SHP77 treated with DMSO at 0.1 percent for 48 hours (cell line): ENCODE results near the gene PAK3.

ENCODE experiments used
- DNase-seq: peaks from one replicate; lab custom pipeline; 2025; lab: John Stamatoyannopoulos, UW

PAK3 gene

DNA sequence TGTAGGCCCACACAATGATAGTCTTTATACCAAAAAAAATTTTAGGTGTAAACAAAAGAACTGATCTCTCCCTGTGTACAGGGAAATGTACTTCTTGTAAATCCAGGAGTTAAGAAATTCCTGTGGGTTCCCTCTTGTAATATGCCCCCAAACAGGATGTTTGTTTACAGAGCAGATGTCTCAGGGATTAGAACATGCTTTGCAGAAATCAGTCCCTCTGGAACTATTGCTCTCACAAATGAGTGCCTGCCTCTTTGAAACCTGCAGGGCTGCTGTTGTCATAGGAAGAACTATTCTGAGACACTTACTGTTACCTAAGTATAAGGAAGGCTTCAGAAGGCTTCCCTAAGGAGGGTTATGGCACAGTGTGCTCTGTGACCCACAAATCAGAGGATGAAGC lies 35.6 kb downstream of the PAK3 start:
- DNase-seq = no peak

DNA sequence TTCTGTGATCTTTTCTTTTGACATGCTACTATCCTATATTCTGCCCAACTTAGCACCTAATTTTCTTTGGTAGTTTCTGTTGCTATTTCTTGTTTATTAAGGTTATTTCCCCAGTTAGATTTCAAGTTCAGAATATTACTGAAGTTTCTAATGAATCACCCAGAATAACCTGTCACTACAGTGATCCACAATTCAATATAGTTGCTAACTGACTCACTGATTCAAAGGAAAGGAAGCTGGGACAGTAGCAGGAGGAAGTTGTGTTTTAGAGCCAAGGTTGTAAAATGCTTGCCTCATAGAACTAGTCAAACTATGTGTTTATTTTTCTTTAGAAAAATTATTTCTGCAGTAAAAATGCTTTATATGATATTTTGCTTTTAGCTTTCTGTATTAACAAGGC lies 37.4 kb downstream of the PAK3 start:
- no peak for DNase-seq

DNA sequence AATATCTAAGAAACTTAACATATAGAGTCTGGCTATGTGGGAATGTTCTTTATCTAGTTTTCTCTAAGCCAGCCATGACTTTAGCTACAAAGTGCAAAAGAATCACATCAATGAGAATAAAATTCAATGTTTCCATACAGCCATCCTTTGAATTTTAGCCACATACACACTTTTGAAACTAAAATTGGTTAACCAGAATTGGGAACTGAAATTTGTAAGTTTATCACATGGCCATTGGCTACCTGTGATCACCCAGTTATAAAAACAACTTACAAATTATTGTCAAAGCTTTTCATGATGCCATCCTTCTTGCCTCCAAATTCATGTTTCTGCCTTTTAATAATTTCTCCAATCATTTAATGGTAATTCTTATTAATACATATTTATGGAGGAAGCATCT lies 49.9 kb downstream of the PAK3 start:
- no peak for DNase-seq

DNA sequence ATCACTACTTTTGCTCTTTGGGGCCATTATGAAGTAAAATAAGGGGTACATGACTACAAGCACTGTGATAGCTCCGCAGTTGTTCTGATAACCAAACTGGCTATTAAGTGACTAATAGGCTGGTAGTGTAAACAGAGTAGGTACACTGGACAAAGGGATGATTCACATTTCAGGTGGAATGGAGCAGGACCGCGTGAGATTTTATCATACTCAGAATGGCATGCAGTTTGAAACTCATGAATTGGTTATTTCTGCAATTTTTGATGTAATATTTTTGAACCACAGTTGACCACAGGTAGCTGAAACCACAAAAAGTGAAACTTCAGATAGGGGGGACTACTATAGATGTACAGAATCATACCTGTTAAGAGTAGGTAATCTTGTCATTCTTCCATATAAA lies 55.8 kb downstream of the PAK3 start:
- no peak for DNase-seq

DNA sequence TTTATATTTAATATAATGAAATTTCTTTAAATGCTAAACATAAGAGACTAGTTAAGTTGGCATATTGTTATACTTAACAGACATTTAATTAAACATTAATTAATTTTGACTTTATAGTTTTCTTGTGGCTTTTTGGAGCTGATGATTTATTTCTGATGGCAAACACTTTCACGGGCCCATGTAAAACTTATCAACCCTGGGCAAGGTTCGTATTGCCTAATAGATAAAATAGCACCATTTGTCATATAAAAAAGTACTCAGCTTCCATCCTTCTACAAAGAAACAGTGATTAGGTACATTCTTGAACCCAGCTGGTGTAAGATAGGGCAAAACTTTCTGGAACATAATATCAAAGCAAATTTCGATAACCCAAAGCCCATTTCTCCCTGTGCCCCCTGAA lies 63.2 kb downstream of the PAK3 start:
- DNase-seq = no peak

DNA sequence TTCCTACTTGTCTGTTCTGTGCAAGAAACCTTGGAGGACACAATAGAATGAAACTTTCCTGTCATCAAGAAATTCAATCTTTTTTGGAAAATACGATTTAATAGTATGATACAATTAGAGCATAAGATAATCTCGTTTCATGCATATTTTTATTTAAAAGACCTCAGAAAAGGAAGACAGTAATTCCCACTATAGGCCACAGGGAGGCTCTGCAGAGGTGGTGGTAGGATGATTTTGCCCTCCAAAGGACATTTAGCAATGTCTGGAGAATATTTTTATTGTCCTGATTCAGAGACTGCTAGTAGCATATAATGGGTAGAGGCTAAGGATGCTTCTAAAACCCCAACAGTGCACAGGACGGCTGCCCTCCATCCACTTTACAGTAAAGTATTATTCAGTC lies 68.7 kb downstream of the PAK3 start:
- no peak for DNase-seq

DNA sequence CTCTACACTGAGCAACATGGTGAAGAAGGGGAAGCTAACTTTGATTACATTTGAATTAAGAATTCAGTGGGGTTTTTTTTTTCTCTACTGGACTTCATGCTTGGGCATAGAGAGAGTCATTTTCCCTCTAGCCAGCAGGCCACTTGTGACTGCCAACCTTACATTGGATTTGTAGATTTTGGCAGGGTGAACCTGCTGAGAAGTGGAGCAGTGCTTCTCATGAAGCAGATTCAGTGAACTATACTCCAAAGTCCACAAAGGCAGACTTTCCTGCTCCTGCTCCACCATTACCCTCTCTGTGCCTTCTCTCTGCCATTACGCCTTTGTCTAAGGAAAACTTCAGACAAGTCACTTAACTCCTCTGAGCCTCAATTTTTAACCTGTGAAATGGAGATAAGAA lies 69.9 kb downstream of the PAK3 start:
- DNase-seq = no peak

DNA sequence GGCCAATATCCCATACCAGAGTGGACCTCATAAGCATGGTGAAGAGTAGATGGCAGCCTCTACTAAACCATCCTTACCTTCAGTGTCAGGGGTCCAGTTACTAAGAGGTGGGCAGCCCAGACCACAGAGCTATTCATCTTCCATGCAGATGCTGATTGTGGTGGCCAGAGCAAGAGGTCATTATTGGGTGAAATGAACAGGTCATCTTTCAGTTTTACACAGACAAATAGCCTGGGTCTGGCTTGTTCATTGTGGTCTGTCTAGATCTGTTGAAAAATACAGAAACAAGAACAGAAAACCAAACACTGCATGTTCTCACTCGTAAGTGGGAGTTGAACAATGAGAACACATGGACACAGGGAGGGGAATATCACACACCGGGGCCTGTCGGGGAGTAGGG lies 71.3 kb downstream of the PAK3 start:
- DNase-seq = no peak

DNA sequence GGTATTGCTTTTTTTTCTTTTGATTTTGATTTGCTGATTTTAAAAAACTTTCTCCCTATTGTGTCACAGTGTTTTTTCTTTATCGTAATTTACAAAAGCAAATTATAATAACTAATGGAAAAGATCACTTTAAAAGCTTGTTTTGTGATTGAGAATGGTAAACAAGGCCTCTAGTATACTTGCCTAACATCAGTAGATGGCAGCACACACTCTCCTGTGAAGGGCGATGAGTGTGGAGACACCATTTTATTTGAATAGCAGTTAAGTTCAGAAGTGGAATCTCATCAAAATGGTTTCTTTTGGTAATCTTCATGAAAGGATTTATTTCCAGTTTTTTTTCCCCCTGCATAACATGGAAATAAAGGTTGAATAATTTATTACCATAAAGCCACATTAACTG lies 72.3 kb downstream of the PAK3 start:
- peak; percentile 28 for DNase-seq

DNA sequence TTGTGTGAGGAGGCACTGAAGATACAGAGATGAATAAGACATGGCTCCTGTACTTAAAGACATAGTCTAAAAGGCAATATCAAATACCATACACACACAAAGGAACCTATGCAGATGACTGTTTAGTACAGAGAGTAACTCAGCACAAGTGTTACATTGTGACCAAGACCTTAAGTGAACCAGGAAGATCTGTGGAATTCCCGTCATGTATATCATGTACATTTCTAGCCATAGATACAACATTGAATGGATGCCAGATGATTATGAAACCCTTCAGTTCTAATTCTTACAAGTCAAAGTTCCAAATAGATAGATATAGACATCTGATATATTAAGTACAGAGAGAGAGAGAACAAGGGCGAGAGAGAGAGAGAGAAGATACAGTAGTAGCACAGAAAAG lies 73.2 kb downstream of the PAK3 start:
- DNase-seq = no peak

DNA sequence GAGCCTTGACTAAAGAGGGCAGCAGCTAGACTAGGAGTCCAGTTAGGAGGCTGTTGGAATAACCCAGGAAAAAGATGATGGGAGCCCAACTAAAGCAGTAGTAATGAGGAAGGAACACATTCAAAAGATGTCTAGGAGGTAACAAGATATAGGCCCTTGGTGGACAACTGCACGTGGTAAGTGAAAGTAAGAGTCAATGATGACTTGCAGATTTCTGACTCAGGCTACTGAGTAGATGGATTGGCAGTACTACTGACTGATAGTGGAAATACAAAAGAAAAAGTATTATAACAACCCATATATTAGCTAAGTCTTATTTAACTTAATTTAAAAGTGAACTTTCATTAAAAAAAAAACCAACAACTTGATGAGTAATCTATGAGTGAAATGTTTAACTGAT lies 74.0 kb downstream of the PAK3 start:
- no peak for DNase-seq

DNA sequence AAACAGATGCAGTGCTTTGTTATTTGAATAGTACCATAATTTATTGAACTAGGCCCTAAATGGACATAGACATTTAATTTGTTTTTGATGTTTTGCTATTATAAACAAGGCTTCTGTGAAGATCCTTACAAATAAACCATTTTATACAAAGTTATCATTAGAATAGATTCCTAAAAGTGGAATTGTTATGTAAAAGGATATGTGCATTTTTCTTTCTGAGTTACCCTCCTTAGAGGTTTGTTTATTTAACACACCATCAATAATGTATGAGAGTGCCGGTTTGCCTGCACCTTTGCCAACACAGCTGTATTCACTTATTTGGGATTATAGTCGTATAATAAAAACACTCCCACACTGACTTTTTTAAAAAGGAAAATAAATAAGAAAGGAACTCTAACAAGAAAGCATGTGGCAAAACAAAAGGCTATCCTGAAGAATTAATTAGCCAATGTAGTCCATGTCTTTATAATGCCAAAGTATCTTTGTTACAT lies 84.8 kb downstream of the PAK3 start:
- no peak for DNase-seq

DNA sequence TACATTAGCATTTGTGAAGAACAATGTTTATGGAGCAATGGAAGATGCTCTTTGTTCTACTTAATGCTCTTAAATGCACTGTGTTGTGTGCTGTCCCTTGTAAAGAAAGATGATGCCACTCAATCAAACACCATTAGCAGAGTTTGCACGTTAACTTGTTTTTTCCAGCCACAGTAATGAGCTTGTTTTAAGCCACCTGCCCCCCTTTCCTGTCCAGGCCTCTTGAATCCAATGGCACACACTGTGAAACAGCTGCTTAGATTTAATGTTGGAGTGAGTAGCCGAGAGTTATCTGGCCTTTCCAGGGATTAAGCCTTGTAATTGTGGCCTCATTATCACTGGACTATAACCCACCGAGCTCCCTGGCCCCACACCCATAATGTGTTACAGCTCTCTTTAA lies 86.0 kb downstream of the PAK3 start:
- DNase-seq = peak; percentile 28

DNA sequence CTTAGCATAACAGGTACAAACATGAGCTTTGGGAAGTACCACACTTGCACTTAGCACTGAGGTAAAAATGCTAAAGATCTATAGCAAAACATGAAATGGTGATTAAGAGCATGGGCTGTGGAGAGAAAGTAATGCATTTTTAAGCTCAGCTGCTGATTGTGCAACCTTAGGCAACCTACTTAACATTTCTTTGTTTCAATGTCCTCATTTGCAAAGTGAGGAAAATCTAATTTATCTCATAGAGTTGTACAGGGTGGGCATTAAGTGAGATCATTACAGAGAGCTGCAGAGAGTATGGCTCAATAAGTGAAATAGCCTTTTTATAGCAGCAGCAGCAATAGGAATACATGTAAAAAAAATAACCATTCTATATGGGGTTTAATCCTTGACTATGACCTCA lies 87.0 kb downstream of the PAK3 start:
- DNase-seq = no peak

DNA sequence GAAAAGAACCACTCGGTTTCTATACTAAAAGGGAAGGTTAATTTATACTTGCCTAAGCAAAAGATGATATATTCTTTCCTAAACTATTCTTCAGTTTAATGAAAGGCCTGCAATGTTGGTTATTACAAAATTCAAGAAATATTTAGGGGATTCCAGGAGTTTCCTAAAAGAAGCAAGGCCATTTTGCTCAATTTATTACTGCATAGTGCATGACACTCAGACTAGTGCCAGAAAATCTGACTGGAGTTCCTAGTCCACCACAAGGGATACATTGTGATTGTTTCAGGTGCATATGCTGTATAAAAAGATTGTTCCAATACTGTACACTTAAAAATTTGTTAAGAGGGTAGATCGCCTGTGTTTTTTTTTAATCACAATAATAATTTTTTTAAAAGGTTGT lies 95.6 kb downstream of the PAK3 start:
- no peak for DNase-seq

DNA sequence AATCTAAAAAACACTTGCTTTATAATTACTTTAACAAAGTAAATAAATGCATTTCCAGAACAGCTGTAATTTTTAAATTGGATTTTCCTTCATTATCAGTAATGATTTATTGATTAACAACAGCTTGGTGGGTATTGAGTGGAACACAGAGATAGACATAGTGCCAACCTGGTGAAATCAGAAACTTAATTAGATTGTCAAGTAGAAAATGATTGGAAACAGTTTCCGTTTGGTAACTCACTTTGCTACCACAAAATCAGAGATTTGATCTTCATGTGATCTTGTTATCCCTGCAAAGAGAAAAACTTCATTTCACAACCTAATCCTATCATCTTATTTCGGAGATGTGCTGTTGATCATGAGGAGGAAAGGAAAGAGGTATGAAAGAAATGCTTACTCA lies 103.5 kb downstream of the PAK3 start:
- DNase-seq = no peak

DNA sequence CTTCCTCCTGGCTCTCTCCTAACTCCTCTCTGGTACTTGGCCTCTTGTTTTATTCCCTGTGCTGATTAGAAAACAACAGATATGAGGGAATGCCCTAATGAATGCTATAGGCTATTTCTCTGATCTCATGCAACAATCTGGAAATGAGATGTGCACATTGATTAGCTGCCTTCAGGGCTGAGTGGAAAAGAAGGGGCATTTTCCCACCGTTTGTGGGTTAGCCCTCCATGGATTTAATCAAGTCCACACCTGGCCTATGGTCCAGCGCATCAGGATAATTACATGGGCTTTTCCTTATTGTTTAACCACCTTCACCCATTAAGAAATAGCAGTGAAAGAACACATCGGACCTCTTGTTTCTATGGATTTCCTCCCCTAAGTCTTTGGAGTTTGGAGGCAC lies 104.3 kb downstream of the PAK3 start:
- DNase-seq = no peak

DNA sequence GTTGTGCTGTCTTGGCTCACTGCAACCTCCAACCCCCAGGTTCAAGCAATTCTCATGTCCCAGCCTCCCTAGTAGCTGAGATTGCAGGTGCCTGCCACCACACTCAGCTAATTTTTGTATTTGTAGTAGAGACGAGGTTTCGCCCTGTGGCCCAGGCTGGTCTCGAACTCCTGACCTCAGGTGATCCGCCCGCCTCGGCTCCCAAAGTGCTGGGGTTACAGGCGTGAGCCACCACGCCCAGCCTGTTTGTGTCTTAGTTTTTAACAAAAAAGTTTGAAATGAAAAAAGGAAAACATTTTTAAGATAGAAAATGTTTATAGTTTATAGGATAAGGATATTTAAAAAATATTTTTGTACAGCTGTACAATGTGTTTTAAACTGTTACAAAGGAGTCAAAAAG lies 111.9 kb downstream of the PAK3 start:
- DNase-seq = no peak

DNA sequence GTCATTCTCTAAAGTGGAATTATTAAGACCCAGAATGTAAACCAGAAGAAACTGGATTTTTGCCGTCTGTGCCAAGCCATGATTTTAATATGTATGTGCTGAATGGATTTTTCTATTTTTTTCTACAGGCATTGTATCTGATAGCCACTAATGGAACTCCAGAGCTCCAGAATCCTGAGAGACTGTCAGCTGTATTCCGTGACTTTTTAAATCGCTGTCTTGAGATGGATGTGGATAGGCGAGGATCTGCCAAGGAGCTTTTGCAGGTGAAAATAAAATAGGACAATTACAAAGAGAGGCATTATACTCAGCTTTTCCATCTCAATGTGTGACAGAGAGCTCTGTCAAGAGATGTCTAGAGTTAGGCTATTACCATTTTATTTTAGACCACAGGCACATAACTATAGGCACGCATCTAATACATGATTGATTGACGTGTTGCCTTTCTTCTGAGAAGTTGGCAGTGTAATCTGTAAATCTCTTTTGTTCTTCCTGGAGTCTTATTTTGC lies 120.4 kb downstream of the PAK3 start:
- DNase-seq = no peak

DNA sequence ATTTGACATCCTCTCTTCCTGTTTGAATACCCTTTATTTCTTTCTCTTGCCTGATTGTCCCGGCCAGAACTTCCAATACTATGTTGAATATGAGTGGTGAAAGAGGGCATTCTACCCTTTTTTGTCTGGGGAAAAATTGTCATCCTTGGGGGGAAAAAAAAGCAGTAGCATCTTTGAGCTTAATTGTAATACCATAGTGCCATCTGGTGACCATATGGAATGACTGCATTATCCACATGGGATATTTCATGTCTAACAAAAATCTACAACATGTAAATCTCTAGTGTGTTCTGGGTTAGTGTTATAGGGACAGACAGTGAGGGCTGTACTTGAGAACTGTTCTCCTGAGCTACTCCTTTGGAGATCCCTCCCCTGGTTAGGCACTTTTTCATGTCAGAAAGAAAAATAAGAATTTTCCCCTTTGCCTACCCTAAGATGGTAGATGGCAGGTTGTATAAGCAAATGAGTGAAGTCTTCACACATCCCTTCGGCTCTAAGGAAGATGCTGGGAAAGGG lies 148.3 kb downstream of the PAK3 start:
- peak; percentile 0 for DNase-seq

DNA sequence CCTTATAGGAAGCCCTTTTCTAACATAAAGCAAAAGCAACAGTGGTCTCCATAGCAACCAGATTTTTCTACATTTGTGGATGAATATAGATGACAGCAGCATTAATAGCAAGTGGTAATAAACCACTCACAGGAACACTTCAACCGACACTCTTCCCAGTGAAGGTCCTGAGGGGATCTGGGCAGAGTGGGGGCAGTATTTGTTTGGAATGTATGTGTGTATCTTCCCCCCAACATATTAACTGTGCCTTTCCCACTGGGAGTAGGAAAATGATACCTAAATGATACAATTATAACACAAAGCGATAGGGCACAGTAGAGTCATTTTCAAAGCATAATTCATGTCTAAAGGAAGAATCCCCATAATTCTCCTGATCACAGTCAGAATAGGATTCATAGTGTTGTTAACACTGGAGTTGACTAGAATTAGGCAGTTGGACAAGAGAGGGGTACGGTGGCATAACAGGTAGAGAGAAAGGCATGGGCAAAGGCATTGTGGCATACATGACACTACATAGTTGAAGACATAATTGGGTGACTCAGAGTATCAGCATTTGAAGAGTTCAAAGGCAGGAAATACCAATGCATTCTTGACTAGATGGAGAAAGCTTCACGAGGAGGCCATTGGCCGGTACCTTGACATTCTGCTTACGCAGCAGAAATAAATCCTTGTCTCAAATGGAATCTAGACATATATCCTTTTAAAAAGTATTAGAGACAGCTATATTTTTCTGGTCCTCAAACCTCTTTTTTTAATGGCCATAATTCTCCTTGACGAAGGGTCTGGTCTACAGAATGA lies 159.1 kb downstream of the PAK3 start:
- DNase-seq = no peak

DNA sequence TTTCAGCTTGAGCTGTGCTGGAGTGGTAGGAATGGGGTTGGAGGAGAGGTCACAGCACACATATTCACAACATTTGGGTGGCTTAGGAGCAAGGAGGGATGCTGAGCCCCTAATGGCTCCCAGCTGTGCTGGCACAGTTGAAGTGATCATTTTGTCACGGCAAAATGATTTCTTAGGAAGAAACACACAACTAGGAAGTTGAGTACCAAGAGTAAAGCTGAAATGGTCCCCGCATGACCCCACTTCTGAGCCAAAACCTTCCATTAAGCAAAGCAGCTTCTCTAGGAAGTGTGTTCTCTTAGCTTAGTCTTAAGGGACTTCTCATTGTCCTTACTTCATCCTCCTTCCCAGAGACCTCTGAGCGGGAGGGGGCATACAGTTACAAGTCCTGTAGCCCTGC lies 161.7 kb downstream of the PAK3 start:
- DNase-seq = no peak

DNA sequence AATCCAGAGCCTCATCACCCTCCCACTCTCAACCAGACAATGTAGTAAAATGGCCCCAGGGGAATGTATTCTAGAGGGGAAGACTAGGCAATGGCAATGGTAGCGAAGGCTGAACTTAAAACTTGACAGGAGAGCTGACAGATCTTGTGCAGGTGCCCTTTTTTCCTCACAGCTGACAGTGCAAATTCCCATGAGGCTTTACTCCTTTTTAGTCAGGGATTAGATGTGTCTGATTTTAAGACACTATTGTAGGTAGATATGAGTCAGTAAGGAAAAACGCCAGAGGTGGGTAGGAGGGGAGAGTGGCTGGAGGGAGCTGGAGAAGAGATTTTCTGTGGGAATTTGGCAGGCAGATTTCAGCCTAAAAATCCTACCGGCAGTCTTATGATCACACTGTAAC lies 163.6 kb downstream of the PAK3 start:
- no peak for DNase-seq

DNA sequence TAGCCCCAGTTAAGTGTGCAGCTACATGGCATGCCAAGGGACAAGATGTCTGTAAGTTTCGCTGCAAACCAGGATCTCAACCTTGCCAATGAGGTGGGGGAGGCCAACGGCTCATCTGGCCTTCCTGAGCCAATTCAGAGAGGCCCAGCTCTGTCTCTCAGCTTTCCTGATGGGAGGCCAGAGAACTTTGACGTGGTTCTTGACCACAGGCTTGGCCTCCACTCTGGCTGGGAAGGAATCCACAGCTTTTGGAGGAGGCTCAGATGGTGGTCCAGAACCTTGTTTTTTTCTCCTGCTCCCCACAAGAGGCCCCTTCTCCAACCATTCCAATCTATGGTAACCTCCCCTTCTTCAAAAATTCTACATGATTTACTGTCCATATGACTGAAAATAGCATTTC lies 164.5 kb downstream of the PAK3 start:
- no peak for DNase-seq
